Renal cortical epithelial cell (primary cell): ENCODE measurements around the gene WDR53. TPM values are rescaled to one million over a fixed set of nuclear protein-coding genes. Genes with fewer than 3 reads are reported as not detected.
"Not testable (repeated sequence)": the region's sequence is repeated elsewhere in the genome, so short reads cannot be mapped to it uniquely, and the experiment has no call there.

Experiments used
- DNase-seq: peaks from one replicate; pipeline ENCODE4 v3.0.0-alpha.2; 2011; ENCODE audit warnings: low read depth
- total RNA-seq: library from RNA; depleted of rRNA; stranded (reverse); fragments of >200 nt; gene quantifications from 2 replicates; pipeline ENCODE4 v1.2.3, GENCODE V29; 2014

WDR53 gene
- total RNA-seq, 1 donor from 2014 or later = 7.4 TPM

- DNase-seq = no peak
Measured at GRCh38 chr3:196559826-196560225, 8.5 kb downstream of the WDR53 start.

- DNase-seq = no peak
Measured at GRCh38 chr3:196558476-196558875, 9.9 kb downstream of the WDR53 start.

- no peak for DNase-seq
Measured at GRCh38 chr3:196557236-196557635, 11.1 kb downstream of the WDR53 start.

DNA sequence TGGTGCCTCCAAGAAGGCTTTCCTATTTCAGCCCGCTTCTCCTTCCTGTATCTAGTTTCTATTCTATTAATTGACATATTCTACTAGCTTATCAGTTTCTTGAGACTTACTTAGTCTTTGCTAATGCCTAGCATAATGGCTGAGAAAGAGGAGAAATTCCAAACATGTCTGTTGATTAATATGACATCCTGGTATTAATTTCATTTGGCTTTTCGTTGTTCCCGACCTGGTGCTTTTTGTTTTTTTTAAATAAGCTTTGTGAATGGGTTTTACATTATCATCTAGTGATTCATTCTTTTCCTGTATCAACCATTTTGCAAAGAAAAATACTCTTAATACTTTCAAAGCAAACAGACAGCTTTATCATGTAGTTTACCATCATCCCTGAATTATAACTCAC lies 13.1 kb downstream of the WDR53 start:
- DNase-seq = no peak

- DNase-seq = no peak
Measured at GRCh38 chr3:196554205-196554604, 14.1 kb downstream of the WDR53 start.

GRCh38 chr3:196553551-196553950 lies 14.8 kb downstream of the WDR53 start:
- DNase-seq = no peak

GRCh38 chr3:196552253-196552652 lies 16.1 kb downstream of the WDR53 start:
- no peak for DNase-seq

DNA sequence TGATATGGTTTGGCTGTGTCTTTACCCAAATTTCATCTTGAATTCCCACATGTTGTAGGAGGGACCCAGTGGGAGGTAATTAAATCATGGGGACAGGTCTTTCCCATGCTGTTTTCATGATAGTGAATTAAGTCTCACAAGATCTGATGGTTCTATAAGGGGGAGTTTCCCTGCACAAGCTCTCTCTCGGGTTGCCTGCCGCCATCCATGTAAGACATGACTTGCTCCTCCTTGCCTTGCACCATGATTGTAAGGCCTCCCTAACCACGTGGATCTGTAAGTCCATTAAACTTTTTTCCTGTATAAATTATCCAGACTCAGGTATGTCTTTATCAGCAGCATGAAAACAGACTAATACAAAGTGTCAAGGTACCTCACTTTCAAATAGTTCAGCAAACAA lies 18.2 kb downstream of the WDR53 start:
- DNase-seq = not testable (repeated sequence)

DNA sequence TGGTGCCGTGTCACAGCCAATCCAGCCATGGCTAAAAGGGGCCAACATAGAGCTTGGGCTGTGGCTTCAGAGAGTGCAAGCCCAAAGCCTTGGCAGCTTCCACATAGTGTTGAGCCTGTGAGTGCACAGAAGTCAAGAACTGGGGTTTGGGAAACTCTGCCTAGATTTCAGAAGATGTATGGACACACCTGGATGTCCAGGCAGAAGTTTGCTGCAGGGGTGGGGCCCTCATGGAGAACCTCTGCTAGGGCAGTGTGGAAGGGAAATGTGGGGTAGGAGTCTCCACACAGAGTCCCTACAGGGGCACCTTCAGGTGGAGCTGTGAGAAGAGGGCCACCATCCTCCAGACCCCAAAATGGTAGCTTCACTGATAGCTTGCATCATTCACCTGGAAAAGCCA lies 19.0 kb downstream of the WDR53 start:
- DNase-seq = not testable (repeated sequence)

DNA sequence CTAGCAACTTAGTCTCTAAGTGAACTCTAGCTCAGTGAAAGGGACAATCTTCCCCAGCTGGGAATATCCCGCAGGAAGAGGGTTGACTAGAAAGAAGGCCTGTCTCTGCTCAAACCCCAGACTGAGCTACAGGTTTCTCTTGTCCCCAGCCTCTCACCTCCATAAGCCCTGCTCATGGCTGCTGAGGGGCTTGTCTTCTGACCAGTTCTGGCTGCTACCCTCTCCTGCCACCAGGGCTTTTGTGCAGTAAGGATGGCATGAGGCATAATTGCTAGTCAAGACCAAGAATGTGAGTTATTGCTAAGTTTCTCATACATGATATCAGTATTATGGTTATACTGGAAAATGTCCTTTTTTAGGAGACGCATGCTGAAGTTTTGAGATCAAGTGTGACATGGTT lies 21.3 kb downstream of the WDR53 start:
- no peak for DNase-seq

DNA sequence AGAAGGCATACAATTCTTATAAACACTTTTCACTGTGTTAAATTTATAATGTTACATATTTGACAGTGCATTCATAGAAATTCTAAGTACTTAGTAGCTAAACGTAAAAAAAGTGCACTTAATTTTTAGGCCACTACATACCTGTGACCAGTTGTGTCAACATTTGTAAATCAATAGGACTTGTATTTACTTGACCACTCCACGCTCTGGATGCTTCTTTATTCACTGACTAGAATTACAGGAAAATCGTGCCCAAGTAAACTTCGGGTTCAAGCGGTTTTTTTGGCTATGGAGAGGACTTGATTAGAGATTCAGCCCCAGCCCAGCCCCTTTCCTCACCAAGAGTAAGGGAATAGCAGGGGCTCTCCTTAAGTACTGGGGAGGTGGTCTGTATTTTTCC lies 21.8 kb downstream of the WDR53 start:
- no peak for DNase-seq

GRCh38 chr3:196544491-196544992 lies 23.8 kb downstream of the WDR53 start:
- DNase-seq = no peak

DNA sequence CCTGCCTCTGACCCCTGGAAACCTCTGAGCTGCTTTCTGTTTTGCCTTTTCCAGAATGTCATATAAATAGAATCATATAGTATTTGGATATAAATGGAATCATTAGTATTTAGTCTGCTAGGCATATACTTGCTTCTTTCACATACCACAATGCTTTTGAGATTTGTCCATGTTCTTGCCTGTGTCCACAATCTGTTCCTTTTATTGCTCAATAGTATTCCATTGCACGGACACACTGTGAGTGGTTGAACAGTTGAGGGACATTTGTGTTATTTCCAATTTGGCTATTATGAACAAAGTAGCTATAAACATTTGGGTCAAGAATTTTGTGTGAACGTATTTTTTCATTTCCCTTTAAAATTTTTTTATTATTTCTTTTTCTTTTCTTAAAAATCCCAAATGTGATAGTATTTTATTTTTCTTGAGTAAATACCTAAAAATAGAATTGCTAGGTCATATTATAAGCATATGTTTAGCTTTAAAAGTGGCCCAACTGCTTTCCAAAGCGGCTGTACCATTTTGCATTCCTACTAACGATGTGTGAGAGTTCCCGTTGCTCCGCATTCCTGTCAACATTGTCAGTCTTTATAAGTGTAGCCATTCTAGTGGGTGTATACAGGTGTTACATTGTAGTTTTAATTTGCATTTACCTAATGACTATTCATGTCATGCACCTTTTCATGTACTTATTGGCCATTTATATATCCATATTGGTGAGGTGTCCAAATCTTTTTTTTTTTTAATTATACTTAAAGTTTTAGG lies 26.5 kb downstream of the WDR53 start:
- DNase-seq = no peak

DNA sequence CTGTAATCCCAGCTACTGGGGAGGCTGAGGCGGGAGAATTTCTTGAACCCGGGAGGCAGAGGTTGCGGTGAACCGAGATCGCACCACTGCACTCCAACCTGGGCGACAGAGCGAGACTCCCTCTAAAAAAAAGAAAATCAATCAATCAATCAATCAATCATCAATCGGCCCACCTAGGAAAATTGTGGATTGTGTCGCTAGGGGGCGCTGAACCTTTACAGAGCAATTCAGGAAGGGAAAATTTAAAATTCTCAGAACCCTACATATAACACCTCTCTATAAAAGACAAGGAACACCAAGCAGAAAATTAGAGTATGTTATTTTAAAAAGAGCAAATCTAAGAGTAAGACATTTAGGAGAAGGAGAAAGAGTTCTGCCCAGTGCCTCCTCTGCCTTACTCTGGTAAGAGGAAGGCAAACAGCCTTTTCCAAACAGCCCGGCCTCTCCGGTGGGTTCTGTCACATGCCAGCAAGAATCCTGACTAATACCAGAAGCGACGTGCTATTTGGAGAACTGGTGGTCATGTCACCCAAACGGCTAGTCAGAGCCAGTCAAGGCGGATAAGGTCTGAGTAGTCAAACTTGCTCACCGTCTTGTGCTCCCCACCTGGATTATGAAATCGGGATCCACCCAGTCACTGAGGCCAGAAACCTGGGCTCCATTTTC lies 30.9 kb downstream of the WDR53 start:
- DNase-seq = peak; percentile 18

DNA sequence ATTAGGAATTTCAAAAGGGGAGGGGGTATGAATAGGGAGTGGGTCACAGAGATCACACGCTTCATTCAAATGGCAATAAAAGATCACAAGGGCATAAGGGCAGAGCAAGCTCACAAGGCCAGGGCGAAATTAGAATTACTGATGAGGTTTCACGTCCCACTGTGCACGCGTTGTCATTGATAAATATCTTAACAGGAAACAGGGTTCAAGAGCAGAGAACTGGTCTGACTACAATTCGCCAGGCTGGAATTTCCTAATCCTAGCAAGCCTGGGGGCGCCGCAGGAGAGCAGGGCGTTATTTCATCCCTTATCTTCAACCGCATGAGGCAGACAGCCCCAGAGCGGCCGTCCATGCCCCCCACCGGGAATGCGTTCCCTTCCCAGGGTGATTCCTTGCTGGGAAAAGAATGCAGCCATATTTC lies 35.1 kb downstream of the WDR53 start:
- DNase-seq = no peak

GRCh38 chr3:196531418-196531817 lies 36.9 kb downstream of the WDR53 start:
- DNase-seq = no peak

- no peak for DNase-seq
Measured at GRCh38 chr3:196528639-196529233, 39.6 kb downstream of the WDR53 start.

DNA sequence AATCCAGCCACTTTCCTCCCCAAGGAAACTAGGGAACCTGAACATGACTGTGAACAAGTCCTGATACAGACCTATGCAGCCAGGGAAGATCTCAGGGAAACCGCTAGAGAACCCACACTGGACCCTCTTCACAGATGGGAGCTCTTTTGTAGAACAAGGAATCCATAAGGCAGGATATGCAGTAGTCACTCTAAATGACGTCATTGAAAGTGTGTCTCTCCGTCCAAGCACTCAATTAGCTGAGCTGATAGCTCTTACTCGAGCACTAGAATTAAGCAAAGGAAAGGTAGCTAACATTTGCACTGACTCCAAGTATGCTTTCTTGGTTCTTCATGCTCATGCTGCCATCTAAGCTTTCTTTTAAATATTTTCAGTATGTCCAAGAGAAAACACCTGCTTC lies 43.2 kb downstream of the WDR53 start:
- DNase-seq = no peak

DNA sequence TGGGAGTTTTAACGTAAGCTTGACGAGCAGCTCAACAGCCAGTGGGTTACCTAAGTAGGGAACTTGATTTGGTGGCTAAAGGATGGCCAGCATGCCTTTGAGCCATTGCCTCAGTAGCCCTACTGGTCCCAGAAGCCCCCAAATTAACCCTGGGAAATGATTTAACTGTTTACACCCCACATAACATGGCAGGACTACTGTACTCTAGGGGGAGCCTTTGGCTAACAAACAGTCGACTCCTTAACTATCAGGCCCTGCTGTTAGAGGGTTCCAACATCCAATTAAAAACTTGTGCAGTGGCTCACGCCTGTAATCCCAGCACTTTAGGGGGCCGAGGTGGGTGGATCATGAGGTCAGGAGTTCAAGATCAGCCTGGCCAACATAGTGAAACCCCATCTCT lies 43.8 kb downstream of the WDR53 start:
- no peak for DNase-seq

GRCh38 chr3:196523841-196524240 lies 44.5 kb downstream of the WDR53 start:
- DNase-seq = no peak

DNA sequence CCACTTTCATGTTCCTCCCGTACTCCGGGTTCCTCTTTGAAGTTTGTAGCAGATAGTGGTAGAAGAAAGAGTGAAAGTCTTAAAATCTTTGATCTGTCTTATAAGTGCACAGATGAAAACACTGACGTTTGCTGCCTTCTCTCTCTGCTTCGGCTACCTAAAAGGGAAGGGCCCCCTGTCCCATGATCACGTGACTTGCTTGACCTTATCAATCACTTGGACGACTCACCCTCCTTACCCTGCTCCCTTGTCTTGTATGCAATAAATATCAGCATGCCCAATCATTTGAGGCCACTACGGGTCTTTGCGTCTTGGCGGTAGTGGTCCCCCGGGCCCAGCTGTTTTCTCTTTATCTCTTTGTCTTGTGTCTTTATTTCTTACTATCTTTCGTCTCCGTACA lies 47.1 kb downstream of the WDR53 start:
- DNase-seq = not testable (repeated sequence)

DNA sequence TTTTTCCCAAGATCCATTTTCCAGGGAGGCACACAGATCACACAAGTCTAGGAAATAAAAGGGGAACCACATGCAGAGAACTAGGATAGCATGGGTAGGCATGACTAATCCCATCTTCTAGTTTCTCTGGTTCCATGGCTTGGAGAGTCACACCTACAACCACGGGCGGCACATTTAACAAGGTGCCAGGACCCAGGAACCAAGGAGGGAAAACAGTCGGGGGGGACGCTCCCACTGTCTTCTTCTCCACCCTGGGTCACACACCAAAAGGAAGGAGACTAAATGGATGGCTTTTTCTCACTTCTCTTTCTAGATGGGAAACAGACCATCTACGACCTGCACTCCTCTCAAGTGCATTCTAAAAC lies 48.7 kb downstream of the WDR53 start:
- DNase-seq = no peak
